ENCODE measurements around the gene MLLT10.

GRCh38 chr10:21511946-21512572 lies 22.0 kb upstream of the MLLT10 start:
- TF ChIP-seq POLR2A (IDR thresholded peaks at IDR 0.05) (no peak), CTCF (IDR thresholded peaks at IDR 0.05) (no peak)

All from right lobe of liver (tissue), 4 donors.